Body of pancreas (tissue), 4 donors: ENCODE measurements around the gene DEFB126. TPM values are rescaled to one million over a fixed set of nuclear protein-coding genes. Genes with fewer than 3 reads are reported as not detected.

ENCODE experiments used
- ATAC-seq: fragments of 150-250 bp; one replicate; pipeline ENCODE4 v1.9.1; 2016
- DNase-seq, 4 donors: peaks; one replicate each; pipeline ENCODE4 v3.0.0-alpha.2; 2019
- H3K27ac ChIP-seq, 4 donors: fragments of 200-600 bp; sonication (generic); 1 replicate in 3 of 4; 2 replicates in 1 of 4; pipeline versions ENCODE4 v1.5.1 to v1.6.1; 2016 to 2019; ENCODE audit warnings: mild to moderate bottlenecking in 1 of 4, mixed read lengths in 1 of 4, moderate library complexity in 1 of 4
- H3K27me3 ChIP-seq, 2 donors: fragments of 200-600 bp; sonication (generic); one replicate each; pipeline ENCODE4 v1.6.0; 2016; ENCODE audit warnings: mild to moderate bottlenecking in 1 of 2
- H3K36me3 ChIP-seq, 2 donors: fragments of 200-600 bp; sonication (generic); replicated peaks in 1 of 2; 2 replicates each; pipeline ENCODE4 v1.5.1; 2016; ENCODE audit warnings: low read depth in 2 of 2; ENCODE audit not compliant: insufficient read depth in 1 of 2
- H3K4me1 ChIP-seq: fragments of 200-600 bp; sonication (generic); one replicate; pipeline ENCODE4 v1.6.0; 2016
- H3K4me3 ChIP-seq, 2 donors: fragments of 200-600 bp; sonication (generic); 1 replicate in 1 of 2; 2 replicates in 1 of 2; pipeline ENCODE4 v1.5.1; 2016 to 2019
- H3K9me3 ChIP-seq, 3 donors: fragments of 200-600 bp; sonication (generic); 1 replicate in 2 of 3; 2 replicates in 1 of 3; pipeline ENCODE4 v1.5.1; 2016
- POLR2A ChIP-seq, 3 donors: fragments of 450-650 bp; IDR thresholded peaks; one replicate each; pipeline ENCODE4 v1.6.1; 2016; ENCODE audit warnings: antibody characterized with exemption in 3 of 3, mild to moderate bottlenecking in 2 of 3
- WGBS, 2 donors: methylation state at CpG; one replicate each; pipeline ENCODE4 v1.1.5; 2017; 5-methylcytosine and 5-hydroxymethylcytosine counted together
- intact Hi-C: fragments of 100-400 bp; cut with DNase I; formaldehyde crosslinking; loops from one replicate; pipeline ENCODE4 v1.15.1; 2023
- total RNA-seq, 2 donors: library from RNA; depleted of rRNA; stranded (reverse); fragments of >200 nt; gene quantifications; one replicate each; pipeline ENCODE4 v1.1.0, GENCODE V29; 2016
- TF ChIP-seq, protein P1 (sequence below), 7 experiments: fragments of 450-650 bp in 4 of 7; fragments of 200-600 bp in 3 of 7; sonication (generic) in 3 of 7; IDR thresholded peaks; one replicate each; pipeline ENCODE4 v1.5.1; 2016 to 2019; ENCODE audit warnings: antibody characterized with exemption in 7 of 7

Gene DEFB126
- total RNA-seq, 2 donors from 2014 or later = not detected

DNA sequence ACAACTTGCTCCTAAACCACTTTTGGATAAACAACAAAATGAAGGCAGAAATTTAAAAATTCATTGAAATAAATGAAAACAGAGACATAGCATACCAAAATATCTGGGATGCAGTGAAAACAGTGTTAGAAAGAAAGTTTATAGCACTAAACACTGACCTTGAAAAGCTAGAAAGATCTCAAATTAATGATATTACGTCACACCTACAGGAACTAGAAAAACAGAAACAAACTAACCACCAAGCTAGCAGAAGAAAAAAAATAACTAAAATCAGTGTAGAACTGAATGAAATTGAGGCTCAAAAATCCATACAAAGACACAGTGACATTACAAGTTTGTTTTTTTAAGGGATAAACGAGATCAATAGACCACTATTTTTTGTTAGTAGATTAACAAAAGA is 41.9 kb downstream of the DEFB126 start:
- TF ChIP-seq POLR2A (IDR thresholded peaks at IDR 0.05) = no peak
- TF ChIP-seq, protein P1, sequence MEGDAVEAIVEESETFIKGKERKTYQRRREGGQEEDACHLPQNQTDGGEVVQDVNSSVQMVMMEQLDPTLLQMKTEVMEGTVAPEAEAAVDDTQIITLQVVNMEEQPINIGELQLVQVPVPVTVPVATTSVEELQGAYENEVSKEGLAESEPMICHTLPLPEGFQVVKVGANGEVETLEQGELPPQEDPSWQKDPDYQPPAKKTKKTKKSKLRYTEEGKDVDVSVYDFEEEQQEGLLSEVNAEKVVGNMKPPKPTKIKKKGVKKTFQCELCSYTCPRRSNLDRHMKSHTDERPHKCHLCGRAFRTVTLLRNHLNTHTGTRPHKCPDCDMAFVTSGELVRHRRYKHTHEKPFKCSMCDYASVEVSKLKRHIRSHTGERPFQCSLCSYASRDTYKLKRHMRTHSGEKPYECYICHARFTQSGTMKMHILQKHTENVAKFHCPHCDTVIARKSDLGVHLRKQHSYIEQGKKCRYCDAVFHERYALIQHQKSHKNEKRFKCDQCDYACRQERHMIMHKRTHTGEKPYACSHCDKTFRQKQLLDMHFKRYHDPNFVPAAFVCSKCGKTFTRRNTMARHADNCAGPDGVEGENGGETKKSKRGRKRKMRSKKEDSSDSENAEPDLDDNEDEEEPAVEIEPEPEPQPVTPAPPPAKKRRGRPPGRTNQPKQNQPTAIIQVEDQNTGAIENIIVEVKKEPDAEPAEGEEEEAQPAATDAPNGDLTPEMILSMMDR (IDR thresholded peaks at IDR 0.05) = no peak
- H3K9me3 ChIP-seq = no peaks in the 10 kb centered on the region
- intact Hi-C loops = no loop called here
- H3K36me3 ChIP-seq = no peaks in the 10 kb centered on the region
- no peaks in the 10 kb centered on the region for H3K27me3 ChIP-seq
- peaks cover 8% of the 10 kb centered on the region for H3K4me1 ChIP-seq
- WGBS, 2 donors = 54 to 57% methylated on average over 2 of the region's 2 CpGs
- ATAC-seq (no peak), DNase-seq (no peak)
- no peak overlapping the region for H3K4me3 ChIP-seq
- no peak overlapping the region for H3K27ac ChIP-seq

DNA sequence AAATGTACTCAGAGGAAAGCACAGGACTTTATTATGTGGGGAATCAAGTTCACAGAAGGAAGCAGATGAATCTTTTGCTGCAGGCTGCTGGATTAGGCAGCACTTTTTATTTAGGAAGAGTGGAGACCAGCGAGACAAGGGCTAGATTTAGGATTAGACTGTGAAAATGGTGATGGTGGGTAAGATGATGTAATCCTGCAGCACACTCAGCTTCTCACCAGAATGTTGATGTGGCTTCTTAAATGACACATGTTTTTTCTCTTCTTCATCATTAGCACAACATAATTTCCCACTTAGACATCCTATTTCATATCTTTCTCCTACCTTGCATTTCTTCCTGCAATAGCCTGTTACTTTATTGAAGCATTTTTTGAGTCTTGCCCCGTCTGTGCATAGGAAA is 45.3 kb downstream of the DEFB126 start:
- 47 to 49% methylated on average over 2 of the region's 2 CpGs for WGBS, 2 donors
- ATAC-seq (no peak), DNase-seq (no peak)
- H3K4me1 ChIP-seq = no peaks in the 10 kb centered on the region
- H3K4me3 ChIP-seq = no peak overlapping the region
- no peaks in the 10 kb centered on the region for H3K36me3 ChIP-seq
- H3K27ac ChIP-seq = no peak overlapping the region
- H3K9me3 ChIP-seq = no peaks in the 10 kb centered on the region
- H3K27me3 ChIP-seq = no peaks in the 10 kb centered on the region
- intact Hi-C loops = no loop called here
- TF ChIP-seq POLR2A (IDR thresholded peaks at IDR 0.05) = no peak
- TF ChIP-seq, protein P1 (IDR thresholded peaks at IDR 0.05) = no peak

DNA sequence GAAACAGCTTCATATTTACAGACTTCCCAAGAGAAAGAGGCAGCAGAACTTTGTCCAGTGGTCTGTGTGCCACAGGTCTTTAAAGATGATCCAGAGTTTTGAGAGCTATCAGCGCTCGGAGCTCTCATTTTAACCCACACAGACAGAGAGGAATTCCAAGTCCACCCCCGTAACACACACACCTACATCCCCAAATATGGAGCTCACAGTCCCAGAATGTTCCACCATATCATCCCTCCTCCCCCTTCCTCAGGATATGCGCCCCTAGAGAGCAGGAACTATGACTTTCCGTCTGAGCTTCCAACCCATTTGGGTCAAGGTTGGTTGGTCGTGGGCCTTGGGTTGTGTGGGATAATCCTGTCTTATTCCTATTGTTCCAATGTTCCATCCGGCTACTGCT is 47.2 kb downstream of the DEFB126 start, which contains the start of gene DEFB128:
DEFB128 (minus strand) TSS at position 101 of the 400 bp plus-strand sequence; CDS start at position 13, 88 bp downstream.
- H3K27me3 ChIP-seq = no peaks in the 10 kb centered on the region
- intact Hi-C loops = no loop called here
- H3K4me3 ChIP-seq = no peak within 1 kb of the TSS
- TF ChIP-seq POLR2A (IDR thresholded peaks at IDR 0.05) = no peak
- TF ChIP-seq, protein P1 (IDR thresholded peaks at IDR 0.05) = no peak
- no peak within 1 kb of the TSS for H3K27ac ChIP-seq
- no peak for DNase-seq
- no peaks in the 10 kb centered on the region for H3K4me1 ChIP-seq
- no peak for ATAC-seq
- no peaks in the 10 kb centered on the region for H3K36me3 ChIP-seq
- no peaks in the 10 kb centered on the region for H3K9me3 ChIP-seq
- 48 to 55% methylated on average over 7 of the region's 7 CpGs for WGBS, 2 donors

Other genes with a start within 250 kb of the DEFB126 start
- gene DEFB125, start 54.9 kb upstream of the DEFB126 start, total RNA-seq = not detected
- gene DEFB127, start 14.9 kb downstream of the DEFB126 start, total RNA-seq = not detected
- gene DEFB128, start 47.1 kb downstream of the DEFB126 start, total RNA-seq = not detected
- not detected for gene DEFB129, start 84.7 kb downstream of the DEFB126 start, total RNA-seq
- gene DEFB132, start 115.1 kb downstream of the DEFB126 start, total RNA-seq = not detected
- 1 to 10 TPM in 1 of 2 donors, under 1 TPM in 1; 0.33 to 1.8 TPM for gene C20orf96, start 148.2 kb downstream of the DEFB126 start, total RNA-seq
- 10 to 100 TPM; 12.2 to 16.5 TPM for gene ZCCHC3, start 155.0 kb downstream of the DEFB126 start, total RNA-seq
- gene SOX12, start 183.0 kb downstream of the DEFB126 start, total RNA-seq = 10 to 100 TPM in 1 of 2 donors, 1 to 10 TPM in 1; 6.2 to 17.1 TPM
- 10 to 100 TPM; 13.8 to 15.6 TPM for gene NRSN2, start 204.5 kb downstream of the DEFB126 start, total RNA-seq
- gene TRIB3, start 238.2 kb downstream of the DEFB126 start, total RNA-seq = 10 to 100 TPM; 13.2 to 19.8 TPM